A204.1 (cell line): ENCODE results near the gene TIMD4.

ENCODE experiments used
- FAIRE-seq: peaks from 2 replicates; lab custom pipeline; 2012; peaks lifted over from hg19 to GRCh38; lab: Jason Lieb, UNC

TIMD4 gene

GRCh38 chr5:156920861-156921431 lies 42.1 kb downstream of the TIMD4 start:
- FAIRE-seq, result no peak

DNA sequence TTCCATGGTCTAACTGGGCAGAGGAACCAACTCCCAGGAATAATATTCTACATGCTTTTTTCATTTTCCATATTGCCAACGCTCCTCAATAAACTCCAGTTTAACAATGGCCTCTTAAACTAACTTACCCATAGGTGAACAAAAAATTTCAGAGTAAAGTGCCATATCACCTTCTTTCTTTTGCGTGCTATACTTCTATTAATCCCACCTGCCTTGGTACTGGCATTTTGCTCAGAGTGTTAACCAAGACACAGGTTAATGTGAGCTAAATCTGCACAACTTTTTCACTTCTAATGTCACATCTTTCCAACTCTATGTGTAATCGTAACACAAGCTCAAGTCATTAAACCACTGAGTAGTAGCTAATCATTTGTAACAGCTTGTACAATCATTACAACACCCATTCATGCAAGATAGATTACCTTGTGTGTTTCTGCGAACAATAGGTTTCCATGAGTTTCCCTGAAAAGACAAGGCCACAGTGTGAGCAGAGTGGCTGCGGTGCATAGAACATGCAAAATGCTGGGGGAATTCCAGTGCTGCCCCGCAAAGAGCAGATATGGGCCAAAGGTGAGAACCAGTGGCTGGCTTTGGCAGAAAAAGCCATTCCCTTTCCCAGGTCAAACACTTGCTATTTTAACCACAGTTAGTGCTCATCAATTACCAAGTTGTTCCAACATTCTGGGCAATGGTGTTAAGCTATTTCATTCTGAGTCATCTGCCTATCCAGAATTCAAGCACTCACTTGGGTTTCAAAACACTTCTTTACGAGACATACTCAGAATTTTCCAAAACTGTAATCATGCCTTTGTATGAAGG lies 42.8 kb downstream of the TIMD4 start:
- FAIRE-seq, result no peak

DNA sequence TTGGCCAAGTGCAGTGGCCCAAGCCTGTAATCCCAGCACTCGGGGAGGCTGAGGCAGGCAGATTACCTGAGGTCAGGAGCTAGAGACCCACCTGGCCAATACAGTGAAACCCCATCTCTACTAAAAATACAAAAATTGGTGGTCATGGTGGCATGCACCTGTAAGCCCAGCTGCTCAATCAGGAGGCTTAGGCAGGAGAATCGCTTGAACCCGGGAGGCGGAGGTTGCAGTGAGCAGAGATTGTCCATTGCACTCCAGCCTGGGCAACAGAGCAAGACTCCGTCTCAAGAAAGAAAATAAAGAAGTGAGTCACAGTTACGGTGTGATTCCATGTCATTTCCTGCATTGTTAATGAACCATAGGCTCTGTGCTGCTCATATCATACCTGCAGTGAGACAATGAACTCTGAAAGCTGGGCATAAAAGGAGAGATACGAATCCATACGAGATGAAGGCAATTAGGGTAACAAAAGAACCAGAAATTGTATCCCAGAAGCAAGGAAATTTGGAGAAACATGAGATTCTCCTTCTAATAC lies 44.6 kb downstream of the TIMD4 start:
- no peak for FAIRE-seq

- FAIRE-seq, result no peak
Measured at GRCh38 chr5:156914371-156914737, 48.7 kb downstream of the TIMD4 start.

- no peak for FAIRE-seq
Measured at GRCh38 chr5:156913719-156914370, 49.2 kb downstream of the TIMD4 start.

DNA sequence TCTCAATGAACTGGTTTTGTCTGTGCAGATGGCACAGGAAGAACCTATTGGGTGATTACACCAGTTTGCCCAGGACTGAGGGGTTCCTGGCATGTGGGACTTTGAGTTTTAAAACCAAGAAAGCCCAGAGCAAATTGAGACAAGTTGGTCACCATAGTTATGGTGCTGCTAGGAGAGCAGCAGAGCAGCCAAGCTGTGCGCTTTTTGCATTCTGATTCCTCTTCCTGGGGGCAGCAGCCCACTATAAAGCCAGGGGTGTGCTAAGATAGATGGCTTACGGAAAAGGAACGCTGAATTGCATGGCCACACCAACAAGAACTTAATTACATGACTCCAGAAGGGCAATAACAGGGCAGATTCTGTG lies 49.7 kb downstream of the TIMD4 start:
- FAIRE-seq, result no peak

DNA sequence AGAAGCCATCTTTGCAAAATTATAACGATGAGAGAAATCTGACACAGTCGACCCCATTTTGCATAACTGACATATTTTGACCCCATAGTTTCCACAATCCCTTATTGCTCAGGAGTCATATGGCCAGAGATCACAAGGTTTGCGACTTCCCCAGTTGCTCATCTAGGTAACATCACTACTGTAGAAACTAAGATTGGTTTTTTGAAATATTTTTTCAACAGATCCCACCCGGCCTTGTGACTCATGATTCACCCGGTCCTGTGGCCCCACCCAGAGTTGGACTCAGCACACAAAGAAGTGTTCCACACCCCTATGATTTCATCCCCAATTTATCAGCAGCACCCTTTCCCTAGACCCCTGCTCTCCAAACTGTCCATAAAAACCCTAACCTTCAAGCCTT lies 50.2 kb downstream of the TIMD4 start:
- FAIRE-seq, result no peak

DNA sequence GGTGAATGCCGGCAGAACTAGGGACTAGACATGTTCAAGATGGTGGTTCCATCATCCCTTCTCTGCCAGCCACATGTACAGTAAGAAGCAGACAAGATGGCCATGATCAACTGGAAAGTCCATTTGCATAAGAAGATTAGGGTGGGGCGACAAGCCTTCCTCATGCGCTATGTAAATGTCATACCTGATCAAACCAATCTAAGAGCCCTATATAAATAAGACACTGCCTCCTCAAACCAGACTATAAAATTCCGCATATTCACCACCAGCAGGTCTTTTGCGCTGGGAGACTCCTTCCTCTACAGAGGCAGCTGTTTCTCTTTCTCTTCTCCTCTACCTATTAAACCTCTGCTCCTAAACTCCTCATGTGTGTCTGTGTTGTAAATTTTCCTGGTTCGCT lies 53.8 kb downstream of the TIMD4 start:
- no peak for FAIRE-seq

- FAIRE-seq, result no peak
Measured at GRCh38 chr5:156907667-156908066, 55.4 kb downstream of the TIMD4 start.

DNA sequence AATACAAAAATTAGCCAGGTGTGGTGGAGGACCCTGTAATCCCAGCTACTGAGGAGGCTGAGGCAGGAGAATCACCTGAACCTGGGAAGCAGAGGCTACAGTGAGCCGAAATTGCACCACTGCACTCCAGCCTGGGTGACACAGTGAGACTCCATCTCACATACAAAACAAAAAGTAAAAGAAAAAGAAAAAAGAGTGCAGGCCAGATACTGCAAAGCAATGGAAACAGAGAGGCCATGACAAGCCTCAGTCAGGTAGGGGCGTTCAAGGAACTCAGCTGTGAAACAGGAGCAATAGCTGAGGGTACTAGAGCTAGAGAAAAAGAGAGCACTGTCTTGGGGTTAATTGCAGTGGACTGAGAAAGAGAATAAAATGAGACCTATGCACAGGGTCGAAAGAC lies 56.2 kb downstream of the TIMD4 start:
- no peak for FAIRE-seq

DNA sequence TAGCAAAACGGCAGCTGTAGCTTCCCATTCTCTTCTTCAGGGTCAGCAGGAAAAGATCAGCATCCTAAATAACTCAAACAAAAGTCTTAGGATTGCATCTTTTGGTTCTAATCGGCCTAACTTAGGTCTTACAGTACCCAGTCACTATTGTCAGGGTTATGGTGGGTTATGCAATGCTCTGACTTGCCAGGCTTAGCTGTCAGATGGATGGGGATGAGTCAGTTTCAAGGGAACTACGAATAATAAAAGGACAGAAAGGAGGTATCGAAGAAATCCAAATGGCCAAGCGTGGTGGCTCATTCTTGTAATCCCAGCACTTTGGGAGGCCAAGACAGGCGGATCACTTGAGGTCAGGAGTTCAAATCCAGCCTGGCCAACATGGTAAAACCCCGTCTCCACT lies 66.5 kb downstream of the TIMD4 start:
- no peak for FAIRE-seq

DNA sequence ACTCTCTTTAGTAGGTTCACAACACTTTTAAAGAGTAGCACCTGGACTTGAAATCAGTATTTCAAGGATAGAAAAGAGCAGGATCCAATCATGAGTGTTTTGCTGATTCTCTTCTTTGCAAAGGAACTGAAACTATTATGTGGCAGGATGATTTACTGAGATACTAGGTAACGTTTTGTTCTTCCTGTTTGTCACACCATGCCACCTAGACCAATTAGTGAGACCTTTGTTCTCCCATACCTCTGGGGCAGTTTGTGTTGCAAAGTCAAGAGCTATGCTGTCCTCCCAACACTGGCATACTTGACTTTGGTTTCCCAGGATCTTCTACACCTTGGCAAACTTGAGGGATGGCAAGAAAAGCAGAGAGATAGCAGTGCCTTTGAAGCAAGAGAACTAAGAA lies 69.5 kb downstream of the TIMD4 start:
- FAIRE-seq, result no peak

DNA sequence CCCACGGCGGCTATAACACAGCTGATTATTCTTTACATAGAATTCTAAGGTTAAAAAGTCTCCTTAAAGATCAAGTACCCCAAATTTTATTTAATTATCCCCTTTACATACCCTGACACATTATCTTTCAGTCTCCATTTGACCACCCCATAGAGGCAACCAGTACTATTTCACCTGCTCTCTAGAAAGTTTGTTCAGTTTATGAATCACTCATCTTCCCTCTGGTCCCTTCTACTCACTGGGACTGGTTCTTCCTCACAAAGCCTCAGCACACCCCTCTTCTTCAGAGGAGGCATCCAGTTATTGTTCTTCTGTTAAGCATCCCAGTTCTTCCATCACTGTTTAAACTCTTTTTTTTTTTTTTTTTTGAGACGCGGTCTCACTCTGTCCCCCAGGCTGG lies 70.2 kb downstream of the TIMD4 start:
- no peak for FAIRE-seq

- no peak for FAIRE-seq
Measured at GRCh38 chr5:156892223-156892622, 70.8 kb downstream of the TIMD4 start.

- no peak for FAIRE-seq
Measured at GRCh38 chr5:156888520-156888919, 74.5 kb downstream of the TIMD4 start.

- FAIRE-seq, result no peak
Measured at GRCh38 chr5:156883316-156883875, 79.6 kb downstream of the TIMD4 start.

GRCh38 chr5:156879665-156880285 lies 83.3 kb downstream of the TIMD4 start:
- FAIRE-seq, result no peak

GRCh38 chr5:156871212-156871611 lies 91.8 kb downstream of the TIMD4 start:
- no peak for FAIRE-seq

- FAIRE-seq, result no peak
Measured at GRCh38 chr5:156870498-156870839, 92.6 kb downstream of the TIMD4 start.
